NCI-H2107 (cell line): Measurements from ENCODE around the gene KLF11.
"Not testable (repeated sequence)": the region's sequence is repeated elsewhere in the genome, so short reads cannot be mapped to it uniquely, and the experiment has no call there.

Source experiments
- DNase-seq: peaks from one replicate; lab custom pipeline; 2025; lab: John Stamatoyannopoulos, UW

The KLF11 gene

DNA sequence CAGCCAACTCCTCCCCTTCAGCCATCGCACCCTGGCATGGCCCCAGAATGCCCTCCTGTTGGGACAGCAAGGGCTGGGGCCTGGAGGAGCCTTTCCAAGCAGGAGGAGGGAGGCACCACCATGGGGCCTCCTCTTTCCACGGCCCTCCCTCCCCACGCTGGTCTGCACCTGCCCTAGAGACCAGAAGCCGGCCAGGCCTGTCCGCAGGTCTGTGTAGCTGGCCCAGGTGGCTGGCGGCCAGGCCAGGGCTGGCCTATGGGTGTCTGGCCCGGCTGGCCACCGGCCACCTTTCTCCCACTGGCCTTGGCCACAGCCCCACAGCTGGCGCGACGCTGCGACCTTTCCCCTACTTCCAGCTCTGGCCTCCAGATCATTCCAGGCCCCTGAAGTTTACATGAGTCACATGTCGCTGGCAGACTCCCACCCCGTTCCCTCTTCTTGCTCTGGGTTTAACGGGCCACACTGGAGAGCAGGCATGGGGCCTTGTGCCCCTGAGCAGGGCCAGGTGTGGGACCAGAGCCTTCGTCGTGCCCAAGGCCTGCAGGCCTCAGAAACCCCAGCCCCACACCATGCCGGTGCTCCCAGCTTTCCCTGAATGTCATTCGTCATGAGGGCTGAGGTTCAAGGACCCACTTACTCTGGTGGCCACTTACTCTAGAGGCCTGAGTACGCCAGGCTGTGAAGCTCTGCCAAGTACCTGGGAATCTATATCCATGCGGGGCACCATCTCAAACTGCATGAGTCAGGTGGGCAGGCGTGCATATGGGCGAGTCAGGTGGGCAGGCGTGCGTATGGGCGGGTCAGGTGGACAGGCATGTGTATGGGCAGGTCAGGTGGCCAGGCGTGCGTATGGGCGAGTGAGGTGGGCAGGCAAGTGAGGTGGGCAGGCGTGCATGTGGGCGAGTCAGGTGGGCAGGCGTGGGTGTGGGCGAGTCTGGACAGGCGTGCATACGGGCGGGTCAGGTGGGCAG, 33.3 kb upstream of the KLF11 start:
- DNase-seq, result no peak

DNA sequence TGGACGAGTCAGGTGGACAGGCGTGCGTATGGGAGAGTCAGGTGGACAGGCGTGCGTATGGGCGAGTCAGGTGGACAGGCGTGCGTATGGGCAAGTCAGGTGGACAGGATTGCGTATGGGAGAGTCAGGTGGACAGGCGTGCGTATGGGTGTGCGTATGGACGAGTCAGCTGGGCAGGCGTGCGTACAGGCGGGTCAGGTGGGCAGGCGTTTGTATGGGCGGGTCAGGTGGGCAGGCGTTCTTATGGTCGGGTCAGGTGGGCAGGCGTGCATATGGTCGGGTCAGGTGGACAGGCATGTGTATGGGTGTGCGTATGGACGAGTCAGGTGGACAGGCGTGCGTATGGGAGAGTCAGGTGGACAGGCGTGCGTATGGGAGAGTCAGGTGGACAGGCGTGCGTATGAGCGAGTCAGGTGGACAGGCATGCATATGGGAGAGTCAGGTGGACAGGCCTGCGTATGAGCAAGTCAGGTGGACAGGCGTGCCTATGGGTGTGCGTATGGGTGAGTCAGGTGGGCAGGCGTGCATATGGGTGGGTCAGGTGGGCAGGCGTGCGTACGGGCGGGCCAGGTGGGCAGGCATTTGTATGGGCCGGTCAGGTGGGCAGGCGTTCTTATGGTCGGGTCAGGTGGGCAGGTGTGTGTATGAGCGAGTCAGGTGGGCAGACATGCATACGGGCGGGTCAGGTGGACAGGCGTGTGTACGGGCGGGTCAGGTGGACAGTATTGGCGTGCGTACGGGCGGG, 32.3 kb upstream of the KLF11 start:
- not testable (repeated sequence) for DNase-seq

DNA sequence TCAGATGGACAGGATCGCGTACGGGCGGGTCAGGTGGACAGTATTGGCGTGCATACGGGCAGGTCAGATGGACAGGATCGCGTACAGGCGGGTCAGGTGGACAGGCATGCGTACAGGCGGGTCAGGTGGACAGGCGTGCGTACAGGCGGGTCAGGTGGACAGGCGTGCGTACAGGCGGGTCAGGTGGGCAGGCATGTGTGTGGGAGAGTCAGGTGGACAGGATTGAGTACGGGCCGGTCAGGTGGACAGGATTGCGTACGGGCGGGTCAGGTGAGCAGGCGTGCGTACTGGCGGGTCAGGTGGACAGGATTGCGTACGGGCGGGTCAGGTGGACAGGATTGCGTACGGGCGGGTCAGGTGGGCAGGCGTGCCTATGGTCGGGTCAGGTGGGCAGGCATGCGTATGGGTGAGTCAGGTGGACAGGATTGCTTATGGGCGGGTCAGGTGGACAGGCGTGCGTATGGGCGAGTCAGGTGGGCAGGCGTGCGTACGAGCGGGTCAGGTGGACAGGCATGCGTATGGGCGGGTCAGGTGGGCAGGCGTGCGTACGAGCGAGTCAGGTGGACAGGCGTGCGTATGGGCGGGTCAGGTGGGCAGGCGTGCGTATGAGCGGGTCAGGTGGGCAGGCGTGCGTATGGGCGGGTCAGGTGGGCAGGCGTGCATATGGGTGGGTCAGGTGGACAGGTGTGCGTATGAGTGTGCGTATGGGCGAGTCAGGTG, 31.6 kb upstream of the KLF11 start:
- not testable (repeated sequence) for DNase-seq

DNA sequence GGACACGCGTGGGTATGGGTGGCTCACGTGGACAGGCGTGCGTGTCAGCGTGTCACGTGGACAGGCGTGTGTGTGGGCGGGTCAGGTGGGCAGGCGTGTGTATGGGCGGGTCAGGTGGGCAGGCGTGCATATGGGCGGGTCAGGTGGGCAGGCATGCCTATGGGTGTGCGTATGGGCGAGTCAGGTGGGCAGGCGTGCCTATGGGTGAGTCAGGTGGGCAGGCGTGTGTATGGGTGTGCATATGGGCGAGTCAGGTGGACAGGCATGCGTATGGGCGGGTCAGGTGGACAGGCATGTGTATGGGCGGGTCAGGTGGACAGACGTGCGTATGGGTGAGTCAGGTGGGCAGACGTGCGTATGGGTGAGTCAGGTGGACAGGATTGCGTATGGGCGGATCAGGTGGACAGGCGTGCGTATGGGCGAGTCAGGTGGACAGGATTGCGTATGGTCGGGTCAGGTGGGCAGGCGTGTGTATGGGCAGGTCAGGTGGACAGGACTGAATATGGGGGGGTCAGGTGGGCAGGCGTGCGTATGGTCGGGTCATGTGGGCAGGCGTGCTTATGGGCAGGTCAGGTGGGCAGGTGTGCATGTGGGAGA, 30.9 kb upstream of the KLF11 start:
- not testable (repeated sequence) for DNase-seq

DNA sequence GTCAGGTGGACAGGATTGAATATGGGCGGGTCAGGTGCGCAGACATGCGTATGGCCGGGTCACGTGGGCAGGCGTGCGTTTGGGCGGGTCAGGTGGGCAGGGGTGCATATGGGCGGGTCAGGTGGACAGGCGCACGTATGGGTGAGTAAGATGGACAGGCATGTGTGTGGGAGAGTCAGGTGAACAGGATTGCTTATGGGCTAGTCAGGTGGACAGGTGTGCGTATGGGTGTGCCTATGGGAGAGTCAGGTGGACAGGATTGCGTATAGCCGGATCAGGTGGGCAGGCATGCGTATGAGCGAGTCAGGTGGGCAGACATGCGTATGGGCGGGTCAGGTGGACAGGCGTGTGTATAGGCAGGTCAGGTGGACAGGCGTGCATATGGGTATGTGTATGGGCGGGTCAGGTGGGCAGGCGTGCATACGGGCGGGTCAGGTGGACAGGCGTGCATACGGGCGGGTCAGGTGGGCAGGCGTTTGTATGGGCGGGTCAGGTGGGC, 30.3 kb upstream of the KLF11 start:
- DNase-seq, result no peak

DNA sequence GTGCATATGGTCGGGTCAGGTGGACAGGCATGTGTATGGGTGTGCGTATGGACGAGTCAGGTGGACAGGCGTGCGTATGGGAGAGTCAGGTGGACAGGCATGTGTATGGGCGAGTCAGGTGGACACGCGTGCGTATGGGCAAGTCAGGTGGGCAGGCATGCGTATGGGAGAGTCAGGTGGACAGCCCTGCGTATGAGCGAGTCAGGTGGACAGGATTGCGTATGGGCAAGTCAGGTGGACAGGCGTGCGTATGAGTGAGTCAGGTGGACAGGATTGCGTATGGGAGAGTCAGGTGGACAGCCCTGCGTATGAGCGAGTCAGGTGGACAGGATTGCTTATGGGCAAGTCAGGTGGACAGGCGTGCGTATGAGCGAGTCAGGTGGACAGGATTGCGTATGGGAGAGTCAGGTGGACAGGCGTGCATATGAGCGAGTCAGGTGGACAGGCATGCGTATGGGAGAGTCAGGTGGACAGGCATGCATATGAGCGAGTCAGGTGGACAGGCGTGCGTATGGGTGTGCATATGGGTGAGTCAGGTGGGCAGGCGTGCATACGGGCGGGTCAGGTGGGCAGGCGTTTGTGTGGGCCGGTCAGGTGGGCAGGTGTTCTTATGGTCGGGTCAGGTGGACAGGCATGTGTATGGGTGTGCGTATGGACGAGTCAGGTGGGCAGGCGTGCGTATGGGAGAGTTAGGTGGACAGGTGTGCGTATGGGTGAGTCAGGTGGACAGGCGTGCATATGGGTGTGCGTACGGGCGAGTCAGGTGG, 29.5 kb upstream of the KLF11 start:
- not testable (repeated sequence) for DNase-seq

DNA sequence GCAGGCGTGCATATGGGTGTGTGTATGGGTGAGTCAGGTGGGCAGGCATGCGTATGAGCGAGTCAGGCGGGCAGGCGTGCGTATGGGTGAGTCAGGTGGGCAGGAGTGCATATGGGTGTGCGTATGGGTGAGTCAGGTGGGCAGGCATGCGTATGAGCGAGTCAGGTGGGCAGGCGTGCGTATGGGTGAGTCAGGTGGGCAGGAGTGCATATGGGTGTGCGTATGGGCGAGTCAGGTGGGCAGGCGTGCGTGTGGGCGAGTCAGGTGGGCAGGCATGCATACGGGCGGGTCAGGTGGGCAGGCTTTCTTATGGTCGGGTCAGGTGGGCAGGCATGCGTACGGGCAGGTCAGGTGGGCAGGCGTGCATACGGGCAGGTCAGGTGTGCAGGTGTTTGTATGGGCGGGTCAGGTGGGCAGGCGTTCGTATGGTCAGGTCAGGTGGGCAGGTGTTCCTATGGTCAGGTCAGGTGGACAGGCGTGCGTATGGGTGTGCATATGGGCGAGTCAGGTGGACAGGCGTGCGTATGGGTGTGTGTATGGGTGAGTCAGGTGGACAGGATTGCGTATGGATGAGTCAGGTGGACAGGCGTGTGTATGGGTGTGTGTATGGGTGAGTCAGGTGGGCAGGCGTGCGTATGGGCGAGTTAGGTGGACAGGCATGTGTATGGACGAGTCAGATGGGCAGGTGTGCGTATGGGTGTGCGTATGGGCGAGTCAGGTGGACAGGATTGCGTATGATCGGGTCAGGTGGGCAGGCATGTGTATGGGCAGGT, 28.7 kb upstream of the KLF11 start:
- no peak for DNase-seq

DNA sequence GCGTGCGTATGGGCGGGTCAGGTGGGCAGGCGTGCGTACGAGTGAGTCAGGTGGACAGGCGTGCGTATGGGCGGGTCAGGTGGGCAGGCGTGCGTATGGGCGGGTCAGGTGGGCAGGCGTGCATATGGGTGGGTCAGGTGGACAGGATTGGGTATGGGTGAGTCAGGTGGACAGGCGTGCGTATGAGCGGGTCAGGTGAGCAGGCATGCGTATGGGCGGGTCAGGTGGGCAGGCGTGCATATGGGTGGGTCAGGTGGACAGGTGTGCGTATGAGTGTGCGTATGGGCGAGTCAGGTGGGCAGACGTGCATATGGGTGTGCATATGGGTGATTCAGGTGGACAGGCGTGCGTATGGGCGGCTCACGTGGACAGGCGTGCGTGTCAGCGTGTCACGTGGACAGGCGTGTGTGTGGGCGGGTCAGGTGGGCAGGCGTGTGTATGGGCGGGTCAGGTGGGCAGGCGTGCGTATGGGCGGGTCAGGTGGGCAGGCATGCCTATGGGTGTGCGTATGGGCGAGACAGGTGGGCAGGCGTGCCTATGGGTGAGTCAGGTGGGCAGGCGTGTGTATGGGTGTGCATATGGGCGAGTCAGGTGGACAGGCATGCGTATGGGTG, 27.9 kb upstream of the KLF11 start:
- not testable (repeated sequence) for DNase-seq

DNA sequence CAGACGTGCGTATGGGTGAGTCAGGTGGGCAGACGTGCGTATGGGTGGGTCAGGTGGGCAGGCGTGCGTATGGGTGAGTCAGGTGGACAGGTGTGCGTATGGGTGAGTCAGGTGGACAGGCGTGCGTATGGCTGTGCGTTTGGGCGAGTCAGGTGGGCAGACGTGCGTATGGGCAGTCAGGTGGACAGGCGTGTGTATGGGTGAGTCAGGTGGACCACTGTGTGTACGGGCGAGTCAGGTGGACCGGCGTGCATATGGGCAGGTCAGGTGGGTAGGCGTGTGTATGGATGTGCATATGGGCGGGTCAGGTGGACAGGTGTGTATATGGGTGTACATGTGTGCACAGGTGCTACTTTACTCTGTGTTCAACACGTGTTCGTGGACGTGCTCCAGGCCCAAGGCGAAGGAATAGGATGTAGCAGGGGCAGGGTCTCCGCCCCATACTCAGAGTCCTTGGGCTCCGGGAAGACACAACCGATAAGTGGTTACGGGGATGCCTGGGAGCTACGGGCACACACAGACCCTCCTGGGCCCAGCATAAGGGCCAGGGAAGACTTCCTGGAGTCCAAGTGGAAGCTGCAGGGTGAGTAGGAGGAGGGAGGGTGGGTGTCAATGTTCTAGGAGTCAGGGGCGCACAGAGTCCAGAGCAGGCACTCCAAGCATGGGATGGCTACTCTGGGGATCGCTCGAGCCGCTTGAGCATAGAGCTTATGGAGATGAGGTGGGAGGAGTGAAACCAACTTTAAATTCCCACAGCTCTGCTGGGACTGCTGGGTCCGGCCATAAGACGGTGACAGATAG, 27.1 kb upstream of the KLF11 start:
- DNase-seq, result no peak

DNA sequence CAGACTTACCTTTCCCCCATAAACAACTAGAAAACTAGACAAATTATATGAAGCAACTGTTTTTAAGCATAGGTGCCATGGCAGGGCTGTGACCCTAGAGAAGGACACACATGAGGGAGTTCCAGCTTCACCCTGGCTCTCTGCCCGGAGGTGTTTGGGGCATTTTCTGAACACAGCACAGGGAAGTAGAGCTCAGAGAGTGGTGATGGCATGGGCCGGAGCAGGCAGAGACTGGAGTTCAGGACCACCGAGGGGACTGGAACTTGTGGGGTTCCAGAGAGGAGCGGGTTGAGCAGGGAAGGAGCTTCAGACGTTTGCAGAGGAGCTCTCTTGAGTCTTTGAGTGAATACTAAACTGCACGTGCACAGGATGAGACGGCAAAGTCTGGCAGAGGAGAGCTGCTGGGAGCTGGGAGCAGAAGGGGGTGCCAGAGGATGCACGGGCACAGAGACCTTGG, 26.5 kb upstream of the KLF11 start:
- DNase-seq, result no peak

DNA sequence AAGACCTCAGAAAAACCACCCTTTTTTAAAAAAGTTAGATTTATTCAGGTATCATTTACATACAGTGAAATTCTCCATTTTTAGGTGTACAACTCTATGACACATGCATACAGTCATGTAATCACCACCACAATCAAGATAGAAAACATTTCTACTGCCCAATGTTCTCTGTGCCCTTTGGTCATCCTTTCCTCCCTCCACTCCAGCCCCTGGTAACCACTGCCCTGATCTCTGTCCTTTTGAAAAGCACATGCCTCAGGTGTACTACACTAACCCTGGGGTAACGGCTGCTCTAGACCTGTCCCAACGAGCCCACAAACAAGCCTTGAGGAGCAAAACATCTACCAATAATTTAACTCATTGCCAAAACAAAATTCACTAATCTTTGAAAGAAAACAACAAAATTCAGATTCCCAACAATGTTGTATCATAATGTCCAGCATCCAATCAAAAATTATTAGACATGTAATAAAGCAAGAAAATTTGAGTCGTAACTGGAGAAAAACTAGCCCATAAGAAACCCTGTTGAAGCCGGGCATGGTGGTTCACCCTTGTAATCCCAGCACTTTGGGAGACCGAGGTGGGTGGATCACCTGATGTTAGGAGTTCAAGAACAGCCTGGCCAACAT, 25.9 kb upstream of the KLF11 start:
- DNase-seq, result no peak

DNA sequence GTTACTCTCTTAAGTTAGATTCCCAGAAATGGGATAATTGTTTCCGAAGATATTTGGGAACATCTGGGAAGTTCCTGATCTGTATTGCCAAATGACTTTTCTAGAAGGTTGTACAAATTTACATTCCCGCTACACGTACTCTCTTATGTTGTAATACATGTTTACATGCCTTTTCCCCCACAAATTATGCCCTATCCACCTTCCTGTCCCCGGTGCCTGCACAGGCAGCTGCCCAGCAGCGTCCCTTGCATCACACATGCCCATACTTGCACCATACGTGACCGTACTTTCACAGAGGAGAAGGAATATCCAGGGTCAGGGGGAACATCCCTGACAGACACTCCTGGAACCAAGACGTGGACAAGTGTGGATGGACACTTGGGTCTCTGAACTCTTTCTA, 24.2 kb upstream of the KLF11 start:
- no peak for DNase-seq

DNA sequence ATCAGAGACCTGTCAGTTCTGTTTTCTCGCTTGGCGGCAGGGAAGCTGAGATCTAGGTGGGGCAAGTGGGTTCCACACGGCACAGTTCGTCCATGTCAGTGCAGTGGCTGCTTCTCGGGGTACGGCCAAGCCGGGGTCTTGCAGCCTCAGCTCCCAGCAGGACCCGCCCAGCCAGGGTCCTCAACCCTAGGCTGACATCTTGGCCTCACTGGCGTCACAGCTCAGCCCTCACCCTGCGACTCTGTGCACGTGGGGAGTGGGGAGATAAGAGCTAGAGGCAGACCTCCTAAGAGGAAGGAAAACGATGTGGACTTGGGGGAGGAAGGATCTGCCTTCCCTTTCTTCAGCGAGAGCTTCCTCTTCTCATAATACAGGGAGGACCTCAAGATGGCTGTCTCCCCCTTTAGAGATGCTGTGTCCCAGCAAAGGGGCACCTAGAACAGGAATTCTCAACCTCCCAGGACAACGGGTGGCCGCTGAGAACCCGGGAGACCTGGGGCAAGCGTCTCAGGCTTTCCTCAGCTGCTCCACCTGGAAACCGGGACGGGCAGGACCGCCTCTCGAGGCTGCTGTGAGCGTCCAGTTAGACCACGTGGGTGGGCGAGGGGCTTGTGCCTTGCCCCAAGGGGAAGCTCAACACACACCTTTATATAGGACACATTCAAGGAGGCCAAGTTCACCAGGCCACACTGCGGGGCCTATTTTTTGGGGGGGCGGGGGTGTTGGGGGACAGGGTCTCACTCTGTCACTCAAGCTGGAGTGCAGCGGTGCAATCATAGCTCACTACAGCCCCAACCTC, 23.5 kb upstream of the KLF11 start:
- no peak for DNase-seq

DNA sequence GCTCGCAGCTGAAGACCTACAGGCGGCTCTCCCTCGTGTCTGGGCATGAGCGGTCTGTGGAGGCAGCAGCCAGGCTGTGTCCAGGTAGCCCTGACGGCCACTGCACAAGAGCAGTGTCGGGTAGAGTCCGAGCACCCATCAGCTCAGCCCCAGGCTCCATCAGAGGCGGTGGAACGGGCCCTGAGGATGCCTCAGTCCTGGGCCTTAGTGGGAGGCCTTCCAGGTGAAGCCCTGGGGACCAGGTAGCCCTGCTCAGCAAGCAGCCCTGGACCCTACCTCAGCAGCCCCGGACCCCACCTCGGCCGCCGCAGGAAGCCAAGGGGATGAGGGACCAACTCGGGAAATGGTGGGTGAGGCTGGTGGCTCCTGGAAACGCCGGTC, 21.3 kb upstream of the KLF11 start:
- no peak for DNase-seq

DNA sequence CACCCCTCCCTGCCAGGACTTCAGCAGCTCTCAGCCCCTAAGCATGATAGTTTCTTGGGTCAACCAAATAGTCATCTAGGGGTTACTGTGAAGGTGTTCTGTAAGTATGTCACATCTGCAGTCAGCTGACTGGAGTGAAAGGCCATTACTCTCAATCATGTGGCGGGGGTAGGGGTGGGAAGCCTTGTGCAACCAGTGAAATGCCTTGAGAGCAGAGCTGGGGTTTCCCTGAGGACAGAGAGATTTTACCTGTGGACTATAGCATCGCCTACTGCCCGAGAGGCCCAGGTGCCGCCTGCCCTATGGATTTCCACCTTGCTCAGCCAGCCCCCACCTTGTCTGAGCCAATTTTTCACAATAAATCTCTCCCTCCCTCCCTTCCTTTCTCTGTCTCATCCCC, 20.9 kb upstream of the KLF11 start:
- DNase-seq, result no peak

DNA sequence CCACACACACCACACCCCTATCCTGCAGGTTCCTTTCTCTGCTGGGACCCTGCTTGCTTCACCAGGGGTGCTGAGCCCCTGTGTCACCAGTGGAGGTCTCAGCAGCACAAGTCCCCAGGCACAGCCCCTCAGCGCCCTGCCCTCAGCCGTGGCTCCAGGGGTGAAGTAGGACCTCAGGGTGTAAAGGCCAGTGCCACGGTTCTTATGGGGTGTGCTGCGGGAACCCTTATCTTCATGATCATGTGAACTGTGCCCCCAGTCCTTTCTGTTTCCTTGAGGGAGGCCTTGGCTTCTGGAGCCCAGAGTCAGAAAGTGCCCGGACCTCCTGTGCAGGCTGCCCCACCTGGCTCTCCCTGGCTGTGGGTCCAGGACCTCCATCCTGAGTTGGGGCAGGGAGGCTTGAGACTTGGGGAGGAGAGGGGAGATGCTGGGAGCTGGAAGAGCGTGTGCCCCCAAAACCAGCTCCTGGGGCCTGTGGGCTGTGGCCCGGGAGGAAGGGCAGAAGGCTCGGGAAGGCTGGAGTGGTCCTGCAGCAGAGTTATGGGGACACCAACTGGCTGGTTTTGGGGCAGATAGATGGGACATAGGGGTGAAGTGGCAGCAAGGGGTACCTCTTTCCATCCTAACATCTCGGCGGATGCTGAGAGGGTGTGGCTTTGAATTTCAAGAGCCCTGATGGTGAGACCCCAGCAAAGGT, 20.2 kb upstream of the KLF11 start:
- no peak for DNase-seq

DNA sequence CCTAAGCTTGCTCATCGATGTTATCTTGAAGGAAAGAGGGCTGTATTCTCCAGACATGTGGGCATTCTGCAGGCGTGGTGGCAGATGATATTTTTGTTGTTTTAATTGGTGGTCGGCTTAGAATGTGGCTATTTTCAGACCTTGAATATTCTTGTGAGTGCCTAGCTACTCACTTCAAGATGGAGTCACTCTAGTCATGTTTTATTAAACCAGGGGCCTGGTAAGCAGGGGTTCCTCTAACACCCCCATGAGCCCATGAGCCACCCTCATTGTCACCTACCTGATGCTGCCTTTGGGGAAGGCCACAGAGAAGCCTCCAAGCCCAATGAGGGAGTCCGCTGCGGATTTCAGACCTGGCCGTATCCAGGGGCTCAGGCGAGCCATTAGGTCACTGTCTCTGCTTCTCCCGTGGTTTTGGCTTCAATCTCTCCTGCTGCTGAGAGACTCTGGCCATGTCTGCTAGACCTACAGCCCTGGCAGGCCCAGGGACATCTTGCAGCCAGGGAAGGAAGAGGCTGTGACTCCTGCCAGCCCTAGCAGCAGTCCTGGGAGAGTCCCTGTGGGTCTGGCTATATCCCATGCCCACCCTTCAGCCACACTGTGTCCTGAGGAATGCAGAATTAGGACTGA, 16.3 kb upstream of the KLF11 start:
- DNase-seq, result no peak
